VCaP (cell line): ENCODE data around the gene SLC12A8.

ENCODE experiments used
- H3K27ac ChIP-seq: fragments of 450-650 bp; 2 replicates; pipeline ENCODE4 v1.5.1; 2017
- CTCF ChIP-seq: fragments of 450-650 bp; conservative IDR thresholded peaks from 2 replicates; pipeline ENCODE4 v1.5.1; 2017; ENCODE audit warnings: mild to moderate bottlenecking, moderate library complexity

SLC12A8 gene

GRCh38 chr3:125050488-125051090 lies 162.0 kb downstream of the SLC12A8 start:
- no peak for TF ChIP-seq CTCF
- no peak overlapping the region for H3K27ac ChIP-seq

- TF ChIP-seq CTCF: no peak
- H3K27ac ChIP-seq: no peak overlapping the region
Measured at GRCh38 chr3:125048282-125048681, 164.3 kb downstream of the SLC12A8 start.

- H3K27ac ChIP-seq: no peak overlapping the region; the same call in 1 of the 2 replicates
- no peak for TF ChIP-seq CTCF
Measured at GRCh38 chr3:125045965-125046364, 166.6 kb downstream of the SLC12A8 start.

- TF ChIP-seq CTCF: no peak
Measured at GRCh38 chr3:125045194-125045593, 167.4 kb downstream of the SLC12A8 start.

GRCh38 chr3:125043599-125044151 lies 168.9 kb downstream of the SLC12A8 start:
- H3K27ac ChIP-seq: peak overlapping the region; percentile 83
- TF ChIP-seq CTCF: no peak

More at GRCh38 chr3:125045194-125045593, 167.4 kb downstream of the SLC12A8 start:
- peak overlapping the region; percentile 83; the same call in 1 of the 2 replicates for H3K27ac ChIP-seq

GRCh38 chr3:125042725-125043406 lies 169.7 kb downstream of the SLC12A8 start:
- H3K27ac ChIP-seq: peak overlapping the region; percentile 83

More at GRCh38 chr3:125042725-125043406, 169.7 kb downstream of the SLC12A8 start:
- no peak for TF ChIP-seq CTCF
